GM19438 (cell line): ENCODE results near the gene ROPN1B.

ENCODE experiments used
- ATAC-seq: cut with Tn5 transposase; IDR thresholded peaks from one replicate; pipeline ENCODE4 v1.9.1; 2021; ENCODE audit warnings: low read depth; ENCODE audit not compliant: unreplicated experiment

ROPN1B gene

GRCh38 chr3:126026277-126026751 is 57.3 kb downstream of the ROPN1B start:
- no peak for ATAC-seq

- no peak for ATAC-seq
Observed at GRCh38 chr3:126026761-126027160, 57.8 kb downstream of the ROPN1B start.

DNA sequence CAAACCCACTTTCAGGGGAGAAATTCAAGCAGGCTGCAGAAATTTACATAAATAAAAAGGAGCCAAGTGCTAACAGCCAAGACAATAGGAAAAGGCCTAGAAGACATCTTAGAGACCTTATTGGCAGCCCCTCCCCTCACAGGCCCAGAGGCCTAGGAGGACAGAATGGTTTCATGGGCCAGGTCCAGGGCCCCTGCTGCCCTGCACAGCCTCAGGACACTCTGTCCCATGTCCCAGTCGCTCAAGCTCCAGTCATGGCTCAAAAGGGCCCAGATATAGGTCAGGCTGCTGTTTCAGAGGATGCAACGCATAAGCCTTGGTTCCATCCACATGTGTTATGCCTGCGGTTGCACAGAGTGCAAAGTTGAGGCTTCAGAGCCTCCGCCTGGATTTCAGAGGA is 59.1 kb downstream of the ROPN1B start:
- no peak for ATAC-seq

- no peak for ATAC-seq
Observed at GRCh38 chr3:126029241-126029640, 60.3 kb downstream of the ROPN1B start.

GRCh38 chr3:126030455-126030854 is 61.5 kb downstream of the ROPN1B start:
- ATAC-seq = no peak

GRCh38 chr3:126031981-126032471 is 63.0 kb downstream of the ROPN1B start:
- ATAC-seq = no peak
